Measurements from ENCODE around the gene CRACDL.
A peak's percentile ranks its signal among the peaks of the same experiment; 100 is the strongest.

The CRACDL gene

DNA sequence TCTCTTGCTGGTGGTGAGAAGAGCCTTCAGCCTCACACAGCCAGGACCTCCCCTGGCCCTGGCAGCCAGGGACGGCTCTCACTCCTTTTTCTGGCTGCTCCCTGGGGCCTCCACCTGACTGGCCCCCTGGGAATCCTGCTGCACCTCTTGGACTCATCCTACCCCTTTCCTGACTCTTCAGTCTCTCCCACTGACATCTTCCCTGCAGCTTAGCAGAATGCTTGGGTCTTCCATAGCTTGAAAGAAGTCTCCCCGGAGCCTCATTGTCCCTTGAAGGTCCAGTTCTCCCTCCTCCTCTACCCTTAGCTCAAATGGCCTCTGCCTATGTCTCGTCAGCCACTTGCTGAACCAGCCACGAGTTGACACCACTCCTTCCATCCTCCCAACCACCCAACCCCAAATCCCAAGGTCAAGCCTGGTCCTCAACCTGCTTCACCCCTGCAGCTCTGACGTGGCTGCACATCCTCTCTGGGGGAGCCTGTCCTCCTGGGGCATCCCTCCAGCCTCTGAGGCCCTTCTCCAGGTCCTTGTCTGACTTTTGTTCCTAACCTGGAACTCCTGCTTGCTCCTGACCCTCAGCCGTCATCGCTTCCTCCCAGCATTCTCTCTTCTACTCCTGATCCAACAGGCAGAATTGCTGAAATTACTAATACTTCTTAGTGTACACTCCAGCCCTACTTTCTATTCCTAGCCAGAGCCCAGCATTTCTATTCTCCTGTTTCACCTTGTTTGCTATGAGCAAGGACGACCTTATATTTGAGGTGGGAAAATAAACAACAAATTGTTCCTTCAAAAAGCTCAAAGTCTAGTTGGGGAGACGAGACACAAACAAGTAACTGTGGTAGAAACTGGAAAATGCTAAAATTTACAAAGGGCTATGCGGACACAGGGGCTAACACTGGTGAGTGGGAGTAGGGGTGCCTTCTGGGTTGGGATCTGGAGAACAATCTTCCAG, 136.4 kb downstream of the CRACDL start:
- no peak for DNase-seq

DNA sequence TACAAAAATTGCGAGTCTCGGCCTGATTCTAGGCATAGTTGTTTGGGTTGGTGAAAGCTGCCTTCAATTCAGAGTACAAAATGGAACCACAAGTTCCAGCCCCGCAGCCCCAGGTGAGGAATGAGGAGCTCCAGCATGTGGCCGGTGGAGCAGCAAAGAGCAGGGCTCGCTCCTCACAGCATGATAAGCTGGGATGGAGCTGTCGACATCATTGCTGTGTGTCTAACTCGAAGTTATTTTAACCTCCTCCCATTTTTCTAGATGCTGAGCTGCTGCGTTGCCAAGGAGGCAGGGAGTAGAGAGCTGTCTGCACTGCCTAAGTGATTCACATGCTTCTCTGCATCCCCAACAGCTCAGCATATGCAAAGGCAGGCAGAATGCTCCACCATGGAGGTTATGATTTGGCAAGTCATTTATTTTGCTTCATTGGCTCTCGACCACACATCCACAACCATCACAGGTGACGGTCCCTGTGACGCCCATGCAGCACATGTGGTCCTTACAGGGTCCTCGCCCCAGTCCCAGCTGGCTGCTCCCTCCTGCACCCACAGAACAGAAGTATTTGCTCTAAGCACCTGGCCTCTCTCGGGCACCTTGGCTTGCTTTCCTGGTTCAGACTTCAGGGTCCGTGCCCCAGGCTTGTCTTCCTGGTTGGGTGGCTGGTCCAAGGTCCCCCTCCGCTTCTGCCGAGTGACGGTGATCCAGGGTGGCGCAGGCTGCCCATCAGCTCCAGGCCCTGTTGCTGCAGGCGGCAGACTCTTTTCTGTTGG, 139.1 kb downstream of the CRACDL start:
- no peak for DNase-seq

DNA sequence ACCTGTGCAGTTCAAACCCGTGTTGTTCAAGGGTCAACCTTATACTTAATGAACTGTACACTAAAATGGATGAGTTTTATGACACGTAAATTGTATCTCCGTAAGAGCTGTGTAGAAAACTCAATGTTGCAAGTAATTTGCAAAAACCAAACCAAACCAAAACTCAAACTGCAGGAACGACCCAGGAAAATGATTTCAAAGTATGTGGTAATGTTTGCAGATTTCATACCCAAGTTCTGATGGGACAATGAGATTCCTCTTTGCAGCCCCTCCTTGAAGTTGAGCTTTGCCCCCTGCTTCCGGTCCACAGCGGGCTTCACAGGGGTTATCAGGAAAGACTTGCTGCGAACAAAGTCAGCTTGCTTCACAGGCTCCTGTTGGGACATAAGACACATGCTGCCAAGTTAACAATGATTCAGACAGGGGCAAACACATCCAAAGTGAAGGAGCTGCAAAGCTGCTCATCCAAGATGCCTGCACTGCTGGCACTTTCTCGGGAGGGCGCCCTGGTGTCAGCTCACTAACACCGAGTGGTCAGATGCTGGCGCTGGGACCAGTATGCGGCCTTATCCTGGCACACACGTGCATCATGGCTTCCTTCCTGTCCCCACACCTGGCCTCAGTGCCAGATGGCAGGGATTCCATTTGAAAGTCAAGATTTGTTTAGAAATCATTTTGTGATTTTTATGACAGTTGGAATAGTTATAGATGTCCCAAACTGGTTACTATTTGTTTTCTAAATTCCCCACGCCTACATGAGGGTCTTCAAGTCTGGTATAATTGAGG, 139.9 kb downstream of the CRACDL start:
- no peak for DNase-seq

DNA sequence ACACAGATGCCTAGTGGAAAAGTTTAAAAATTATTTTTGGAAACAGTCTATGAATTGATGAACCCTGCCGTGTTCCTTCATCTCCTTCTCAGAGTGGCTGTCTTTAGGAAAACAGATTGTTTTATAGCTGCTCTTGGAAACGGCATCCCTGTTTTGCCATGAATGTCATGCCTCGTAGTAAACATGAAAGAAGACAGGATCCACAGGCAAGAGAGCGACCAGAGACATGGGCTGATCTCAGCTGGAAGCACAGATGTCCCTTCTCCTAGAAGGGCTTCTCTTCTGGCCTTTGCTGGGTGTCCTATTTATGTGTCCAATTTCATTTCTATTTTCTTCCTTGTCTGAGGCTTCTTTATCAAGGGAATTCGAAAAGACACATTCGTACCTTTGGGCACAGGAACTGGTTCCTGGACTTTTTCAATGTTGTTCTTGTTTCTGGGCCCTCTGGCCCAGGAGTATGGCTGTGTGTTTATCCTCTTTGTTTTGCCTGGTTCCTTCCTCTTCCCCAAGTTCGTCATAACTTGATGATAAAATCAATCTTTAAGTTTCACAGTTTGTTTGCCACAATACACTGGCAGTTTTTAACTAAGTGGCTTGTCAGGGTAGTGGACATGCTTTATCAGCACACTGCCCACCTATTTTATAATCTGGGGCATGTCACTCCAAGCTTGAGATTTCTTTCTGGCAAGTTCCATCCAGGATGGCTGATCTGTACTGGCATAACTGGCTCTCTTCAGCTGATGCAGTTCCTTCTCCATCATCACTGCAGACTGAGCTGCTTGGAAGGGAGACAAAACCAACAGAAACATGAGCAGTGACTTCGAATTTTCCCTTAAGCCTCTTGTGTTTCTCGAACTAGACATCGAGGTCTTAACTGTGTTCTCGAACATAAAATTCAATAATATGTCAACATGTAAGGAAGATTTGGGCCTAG, 141.9 kb downstream of the CRACDL start:
- DNase-seq = no peak

DNA sequence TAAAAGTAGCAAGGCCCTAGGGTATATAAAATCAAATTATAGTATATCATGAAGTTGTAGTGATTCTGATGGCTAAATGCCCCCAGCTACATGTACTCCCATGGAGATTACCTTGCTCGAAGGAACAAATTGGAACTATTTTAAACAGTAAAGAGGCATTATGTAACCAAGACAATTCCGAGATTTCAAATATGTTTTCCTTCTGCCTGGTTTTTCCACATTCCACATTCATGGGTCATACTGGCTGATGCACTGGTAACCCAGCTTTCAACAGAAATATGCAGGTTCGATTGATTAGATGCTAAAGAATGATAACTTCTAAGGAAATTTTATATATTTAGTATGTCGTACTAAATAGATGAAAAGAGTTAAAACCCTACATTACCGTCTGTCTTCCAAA, 142.8 kb downstream of the CRACDL start:
- no peak for DNase-seq

DNA sequence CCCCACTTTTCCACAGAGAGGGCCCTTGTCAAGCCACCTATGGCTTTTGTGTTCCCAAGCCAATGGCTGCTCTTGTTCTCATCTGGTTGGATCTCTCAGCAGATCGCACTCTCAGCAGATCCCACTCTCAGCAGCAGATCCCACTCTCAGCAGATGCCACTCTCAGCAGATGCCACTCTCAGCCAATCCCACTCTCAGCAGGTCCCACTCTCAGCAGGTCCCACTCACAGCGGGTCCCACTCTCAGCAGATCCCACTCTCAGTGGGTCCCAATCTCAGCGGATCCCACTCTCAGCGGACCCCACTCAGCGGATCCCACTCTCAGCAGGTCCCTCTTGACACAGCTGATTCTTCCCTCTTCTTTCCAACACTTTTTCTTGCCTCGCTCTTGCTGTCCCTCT, 145.8 kb downstream of the CRACDL start:
- DNase-seq = no peak

DNA sequence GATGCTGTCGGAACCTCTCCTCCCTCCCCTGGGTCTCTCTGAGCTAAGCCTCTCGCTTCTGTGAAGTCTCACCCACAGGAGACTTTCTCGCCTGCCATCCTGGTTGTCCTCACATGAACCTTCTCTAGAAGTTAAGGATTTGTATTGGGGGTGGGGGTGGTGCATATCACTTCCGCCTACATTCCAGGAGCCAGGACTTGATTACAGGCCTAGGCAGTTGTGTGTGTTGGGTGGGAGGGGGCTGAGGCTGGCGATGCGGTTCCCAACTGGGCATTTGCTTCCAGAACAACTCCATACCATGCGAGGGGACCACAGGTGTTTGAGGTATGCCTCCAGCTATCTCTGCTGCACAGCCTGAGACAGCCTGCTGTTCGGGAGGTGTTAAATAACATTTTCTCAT, 148.3 kb downstream of the CRACDL start:
- DNase-seq = no peak

DNA sequence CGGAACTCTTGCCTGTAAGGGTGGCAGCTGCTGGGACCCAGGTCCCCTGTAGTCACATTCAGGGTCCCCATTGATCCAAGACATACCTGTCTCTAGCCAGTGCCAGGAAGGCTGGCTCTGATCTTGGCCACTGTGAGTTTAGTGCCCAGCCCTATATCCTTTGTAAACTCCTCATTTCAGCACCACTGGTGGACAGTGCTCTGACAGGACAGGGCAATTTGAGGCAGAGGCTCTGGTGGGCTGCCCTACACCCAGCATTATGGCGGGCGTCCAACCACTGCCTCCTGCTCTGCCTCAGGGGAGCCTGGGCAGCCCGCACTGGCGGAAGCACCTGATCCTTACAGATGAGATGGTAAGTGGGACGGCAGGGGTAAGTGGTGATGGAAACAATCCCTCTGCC, 149.8 kb downstream of the CRACDL start:
- DNase-seq = no peak

DNA sequence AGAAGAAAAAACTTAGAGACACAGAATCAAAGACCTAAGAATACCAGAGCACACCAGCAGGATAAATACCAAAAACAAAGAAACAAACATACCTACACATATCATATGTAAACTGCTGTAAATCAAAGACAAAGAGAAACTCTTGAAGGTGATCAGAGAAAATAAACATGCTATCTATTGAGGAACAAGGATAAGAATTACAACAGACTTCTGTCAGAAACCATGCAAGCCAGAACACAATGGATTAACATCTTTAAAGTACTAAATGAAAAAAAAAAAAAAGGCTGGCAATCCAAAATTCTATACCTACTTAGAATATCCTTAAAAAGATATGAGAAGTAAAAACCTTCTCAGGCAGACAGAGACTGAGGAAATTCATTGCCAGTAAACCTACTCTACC, 153.5 kb downstream of the CRACDL start:
- DNase-seq = no peak

DNA sequence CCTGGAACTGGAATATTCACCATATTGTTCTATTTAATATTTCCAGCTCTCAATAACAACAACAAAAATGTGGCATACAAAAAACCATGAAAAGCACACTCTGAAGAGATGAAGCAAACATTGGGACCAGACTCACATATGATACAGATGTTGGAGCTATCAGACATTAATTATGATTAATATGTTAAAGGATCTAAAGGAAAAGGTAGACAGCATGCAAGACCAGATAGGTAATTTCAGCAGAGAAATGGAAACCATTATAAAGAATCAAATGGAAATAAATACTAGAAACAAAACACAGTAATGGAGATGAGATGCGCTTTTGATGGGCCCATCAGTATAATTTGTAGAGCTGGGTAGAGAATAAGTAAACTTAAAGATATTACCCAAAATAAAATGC, 154.2 kb downstream of the CRACDL start:
- DNase-seq = no peak

DNA sequence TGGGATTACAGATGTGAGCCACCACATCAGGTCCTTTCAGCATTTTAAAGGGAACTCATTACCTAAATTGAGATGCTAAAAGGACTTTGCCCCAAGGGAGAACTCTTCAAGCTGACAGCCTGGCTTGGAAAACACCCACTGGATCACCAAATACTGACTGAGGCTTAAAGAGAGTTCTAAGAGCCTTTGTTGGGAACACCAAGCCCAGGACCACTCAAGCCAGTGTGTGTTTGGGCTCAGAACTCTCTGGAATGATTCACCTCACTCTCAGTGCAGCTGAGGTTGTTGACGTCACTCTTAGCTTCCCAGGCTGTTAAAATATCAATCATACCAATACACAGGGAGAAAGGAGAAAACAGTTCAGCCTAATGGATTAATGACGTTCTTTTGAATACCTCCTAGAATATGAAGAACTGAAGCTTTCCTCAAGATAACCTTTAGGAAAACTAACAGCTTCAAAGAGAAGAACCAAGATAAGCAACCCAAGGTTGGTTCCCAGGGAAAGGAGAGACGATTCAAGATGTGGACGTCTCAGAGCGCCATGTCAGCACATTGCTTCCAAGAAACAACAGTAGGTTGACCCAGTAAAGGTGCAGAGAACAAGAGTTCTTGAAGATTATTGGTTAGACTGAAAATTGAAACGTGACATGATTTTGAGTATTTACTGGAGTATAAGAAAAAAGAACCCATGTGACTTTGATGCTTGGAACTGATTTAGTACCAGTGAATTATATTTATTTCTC, 157.1 kb downstream of the CRACDL start:
- no peak for DNase-seq

DNA sequence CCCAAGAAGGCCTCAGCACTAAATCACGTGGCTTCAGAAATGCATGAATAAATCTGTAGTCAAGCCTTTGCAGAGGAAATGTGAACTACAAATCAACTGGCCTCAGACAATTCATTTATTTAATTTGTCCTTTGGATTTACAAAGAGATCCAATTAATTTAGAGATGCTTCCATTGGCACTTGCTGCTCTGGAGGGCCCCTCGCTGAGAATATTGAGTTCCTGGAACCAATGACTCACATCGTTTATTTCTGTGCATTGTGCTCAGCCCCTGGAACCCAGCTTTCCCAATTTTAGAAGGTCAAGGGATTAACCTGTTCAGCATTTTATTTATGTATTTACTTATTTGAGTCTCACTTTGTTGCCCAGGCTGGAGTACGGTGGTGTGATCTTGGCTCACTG, 157.9 kb downstream of the CRACDL start:
- DNase-seq = no peak

DNA sequence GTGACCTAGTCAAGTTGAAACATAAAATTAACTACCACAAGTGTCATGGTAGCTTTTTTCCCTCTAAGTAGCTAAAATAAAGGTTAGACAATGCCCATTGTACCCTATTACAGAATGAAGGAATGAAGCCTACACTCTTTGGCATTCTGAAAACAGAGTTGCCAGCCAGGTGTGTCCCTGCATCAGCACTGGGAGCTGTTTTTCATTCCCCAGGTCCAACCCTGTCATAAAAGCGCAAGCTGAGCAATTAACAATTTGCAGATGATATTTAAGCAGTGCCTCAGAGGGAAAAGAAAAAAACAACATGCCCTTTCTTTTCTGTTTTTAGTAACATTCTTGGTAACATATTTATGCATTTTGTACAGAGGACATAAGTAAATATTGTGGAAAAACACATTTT, 158.3 kb downstream of the CRACDL start:
- no peak for DNase-seq

DNA sequence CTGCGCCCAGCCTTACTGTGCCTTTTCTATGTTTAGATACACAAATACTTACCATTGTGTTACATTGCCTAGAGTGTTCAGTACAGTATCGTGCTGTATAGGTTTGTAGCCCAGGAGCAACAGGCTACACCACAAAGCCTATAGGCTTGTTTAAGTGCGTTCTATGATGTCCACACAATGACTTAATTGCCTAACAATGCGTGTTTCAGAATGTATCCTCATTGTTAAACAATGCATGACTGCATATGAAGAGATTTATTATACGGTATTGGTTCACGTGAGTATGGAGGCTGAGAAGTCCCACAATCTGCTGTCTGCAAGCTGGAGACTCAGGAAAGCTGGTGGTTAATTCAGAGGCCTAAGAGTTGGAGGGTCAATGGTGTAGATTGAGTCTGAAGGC, 158.9 kb downstream of the CRACDL start:
- DNase-seq = no peak

DNA sequence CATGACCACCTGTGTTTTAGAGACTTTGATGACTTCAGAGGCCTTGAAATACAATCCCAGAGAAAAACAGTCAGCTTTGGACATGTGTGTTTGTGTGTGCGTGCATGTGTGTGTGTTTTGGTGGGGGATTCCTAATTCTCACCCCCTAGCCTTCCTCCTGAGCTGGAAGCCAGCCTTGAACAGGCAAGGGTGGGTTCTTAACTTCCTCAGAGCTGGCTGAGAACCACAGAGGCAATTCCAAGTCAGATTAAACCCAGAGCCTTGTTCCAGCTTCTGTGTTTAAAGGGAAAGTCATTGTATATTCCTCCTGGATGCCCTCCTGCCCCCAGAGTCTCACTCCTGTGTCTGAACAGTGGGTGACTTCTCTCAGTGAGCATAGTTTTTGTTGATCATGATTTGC, 159.9 kb downstream of the CRACDL start:
- DNase-seq = no peak

DNA sequence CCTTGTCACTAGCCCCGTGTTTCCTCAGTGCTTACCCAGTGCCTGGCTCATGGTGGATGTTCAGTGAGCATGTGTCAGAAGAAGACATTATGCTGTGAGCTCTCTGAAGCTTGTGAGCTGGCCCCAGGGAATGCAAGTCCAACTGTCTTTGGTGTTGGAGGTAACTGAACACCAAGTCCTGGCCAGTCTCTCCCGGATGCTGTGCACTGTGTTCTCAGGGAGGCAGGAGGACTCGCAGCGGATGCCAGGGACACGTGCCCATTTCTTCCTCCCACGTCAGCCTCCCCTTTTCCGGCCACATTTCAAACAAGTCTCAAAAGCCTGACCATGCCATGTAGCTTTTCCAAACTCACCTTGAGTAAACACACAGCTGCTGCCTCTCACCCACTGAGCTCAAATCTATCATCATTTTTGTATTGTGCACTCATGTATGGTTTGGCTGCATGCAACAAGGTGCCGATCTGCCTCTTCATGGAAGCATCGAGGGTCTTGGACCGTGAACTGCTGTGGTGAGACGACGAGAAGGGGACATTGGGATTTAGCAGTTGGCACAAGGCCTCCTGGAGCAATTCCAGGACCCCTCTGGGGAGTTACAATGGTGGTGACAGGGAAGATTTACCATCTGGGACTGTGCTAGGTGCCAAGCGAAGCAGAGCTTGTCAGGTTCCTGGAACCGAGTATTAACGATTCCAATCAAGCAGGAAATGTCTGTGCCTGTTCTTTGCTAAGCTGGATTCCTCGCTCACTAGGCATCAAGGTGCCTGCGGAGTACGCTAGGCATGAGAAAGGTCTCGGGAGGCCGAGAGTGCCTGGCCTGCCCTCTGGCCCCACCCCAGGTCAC, 160.7 kb downstream of the CRACDL start:
- DNase-seq = no peak

DNA sequence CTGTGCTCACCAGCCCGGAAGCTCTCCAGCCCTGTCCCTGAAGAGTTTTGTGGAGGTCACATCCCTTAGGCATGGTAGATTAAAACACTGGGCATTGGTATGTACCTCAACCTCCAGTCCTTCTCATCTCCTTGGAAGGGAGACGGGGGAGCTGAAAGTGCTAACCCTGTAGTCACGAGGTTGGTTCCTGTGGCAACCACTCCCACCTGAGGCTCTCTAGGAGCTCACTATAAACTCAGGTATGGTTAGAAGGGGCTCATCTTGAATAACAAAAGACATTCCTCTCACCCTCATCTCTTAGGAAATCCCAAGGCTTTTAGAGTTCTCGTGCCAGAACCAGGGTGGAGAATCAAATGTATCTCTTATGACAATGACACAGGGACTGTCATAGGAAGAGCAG, 162.1 kb downstream of the CRACDL start:
- peak; percentile 15 for DNase-seq

DNA sequence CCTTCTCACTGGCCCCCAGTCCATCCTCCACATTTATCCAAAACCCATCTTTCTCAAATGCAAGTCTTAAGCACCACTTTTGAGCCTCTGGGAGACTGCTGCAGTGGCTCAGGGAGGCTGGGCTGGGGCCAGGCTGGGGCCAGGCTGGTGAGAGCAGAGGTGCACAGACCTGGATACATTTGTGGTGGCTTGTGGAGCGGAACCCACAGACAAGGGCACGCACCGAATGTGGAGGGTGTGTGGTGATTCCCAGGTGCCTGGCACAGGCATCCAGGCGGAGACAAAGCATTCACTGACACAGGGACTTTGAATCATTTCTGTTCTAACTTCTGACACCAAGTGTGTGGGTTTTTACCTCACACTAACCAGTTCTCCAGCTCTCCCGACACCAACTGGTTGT, 162.9 kb downstream of the CRACDL start:
- no peak for DNase-seq

DNA sequence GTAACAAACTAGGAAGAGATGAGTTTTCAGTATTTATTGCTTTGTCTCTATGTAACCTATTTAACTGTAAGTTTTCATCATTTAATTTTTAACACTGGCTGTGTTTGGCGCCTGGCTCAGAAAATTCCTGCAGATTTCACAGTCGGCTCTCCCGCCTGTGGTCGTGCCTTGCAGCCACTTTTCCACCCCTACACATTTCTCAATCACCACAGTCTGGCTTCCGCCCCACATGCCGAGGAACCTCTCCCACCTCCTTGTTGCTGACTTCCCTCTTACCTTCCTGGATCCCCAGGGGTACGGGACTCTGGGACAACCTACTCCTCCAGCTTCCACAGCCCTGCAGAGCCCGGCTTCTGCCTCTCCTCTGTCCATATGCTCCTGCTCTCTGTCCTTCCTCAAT, 163.5 kb downstream of the CRACDL start:
- DNase-seq = no peak

DNA sequence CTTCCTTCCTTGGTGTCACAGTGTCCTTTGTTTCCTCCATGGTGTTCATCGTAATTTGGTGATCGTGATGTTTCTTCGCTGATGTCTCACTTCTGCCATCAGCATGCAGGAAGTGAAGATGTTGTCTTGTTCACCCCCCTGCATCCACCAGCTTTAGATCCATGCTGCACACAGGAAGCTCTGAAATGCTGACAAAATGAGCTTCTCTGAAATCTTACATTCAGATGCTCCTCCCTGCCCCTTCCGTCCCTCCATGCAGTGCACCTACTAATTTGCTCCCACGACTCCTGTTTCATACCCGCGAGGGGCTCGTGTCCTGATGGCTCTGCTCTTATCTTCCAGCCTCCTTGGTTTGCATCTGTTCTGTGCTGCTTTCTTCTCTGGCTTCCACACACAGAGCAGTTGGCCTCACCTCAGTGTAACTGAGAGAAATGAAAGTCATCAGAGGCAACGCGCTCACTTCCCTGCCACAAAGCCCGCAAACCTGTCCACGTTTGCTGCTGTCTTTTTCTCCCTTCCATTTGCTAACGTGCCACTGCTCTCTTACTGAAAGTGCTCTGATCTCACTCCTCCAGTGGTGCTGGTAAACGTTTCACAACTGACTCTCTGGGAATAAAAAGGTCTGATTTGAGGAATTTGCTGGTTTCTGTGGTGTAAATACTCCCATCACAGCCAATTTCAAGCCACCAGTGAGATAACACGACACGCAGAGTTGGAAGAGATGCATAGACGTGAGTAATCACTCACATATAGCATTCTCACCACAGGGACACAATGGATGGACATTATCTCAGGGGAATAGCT, 164.1 kb downstream of the CRACDL start:
- peak; percentile 77 for DNase-seq

Data from CD4-positive, alpha-beta T cell treated with Interleukin-6 for 4 hours (primary cell).